BJ (cell line): ENCODE data around the gene SMPD2. TPM values are rescaled to one million over a fixed set of nuclear protein-coding genes. Genes with fewer than 3 reads are reported as not detected.

Experiments used
- CTCF ChIA-PET: fragments of 350-600 bp; formaldehyde crosslinking; extraction: SDS; loops from one replicate; lab custom pipeline; 2021; ENCODE audit warnings: antibody characterized with exemption, inconsistent platforms; lab: Yijun Ruan, JAX
- POLR2A ChIA-PET: fragments of 300-600 bp; sonication (Branson Sonifier 250); formaldehyde crosslinking; extraction: SDS; loops from one replicate; lab custom pipeline; 2021; ENCODE audit warnings: antibody characterized with exemption; lab: Charles Lee
- DNase-seq: peaks from one replicate; pipeline ENCODE4 v3.0.0-alpha.2; 2011; ENCODE audit warnings: low read depth
- H3K27me3 ChIP-seq: 2 replicates; pipeline ENCODE4 v1.6.0; 2011; ENCODE audit warnings: low read length; ENCODE audit not compliant: control insufficient read depth, insufficient read depth
- H3K36me3 ChIP-seq: 2 replicates; pipeline ENCODE4 v1.5.1; 2011; ENCODE audit warnings: low read length; ENCODE audit not compliant: control insufficient read depth, insufficient read depth
- H3K4me3 ChIP-seq: 2 replicates; pipeline ENCODE4 v1.5.1; 2011; ENCODE audit warnings: low read depth, mild to moderate bottlenecking, control low read depth, low read length
- CTCF ChIP-seq: IDR thresholded peaks from 2 replicates; pipeline ENCODE4 v1.5.1; 2011; ENCODE audit warnings: low read depth, mild to moderate bottlenecking, control low read depth, inconsistent platforms, low read length, moderate library complexity; ENCODE audit not compliant: insufficient read depth
- polyA plus RNA-seq: library from polyadenylated mRNA; depleted of rRNA; stranded (reverse); fragments of >200 nt; gene quantifications from 2 replicates; pipeline ENCODE4 v1.2.3, GENCODE V29; 2011

The SMPD2 gene
- polyA plus RNA-seq, 1 experiment: 9.8 TPM

- no peaks in the 10 kb centered on the region for H3K36me3 ChIP-seq
- no peaks in the 10 kb centered on the region; the same call in 1 of the 2 replicates for H3K27me3 ChIP-seq
- POLR2A ChIA-PET: no interaction called here
- CTCF ChIA-PET: no interaction called here
- no peak overlapping the region for H3K4me3 ChIP-seq
- no peak for TF ChIP-seq CTCF
- DNase-seq: no peak
Observed at GRCh38 chr6:109436041-109436440, 4.5 kb upstream of the SMPD2 start.

GRCh38 chr6:109441069-109441816, 719 bp downstream of the SMPD2 start:
- Histone ChIP-seq H3K36me3 (peaks cover 25% of the 10 kb centered on the region), H3K4me3 (peak overlapping the region; percentile 92), H3K27me3 (no peaks in the 10 kb centered on the region)
- ChIA-PET CTCF (interaction anchor here (0.6 to 1.6 kb wide), 8 partner anchors 12 to 649 kb away, joined by 3 to 9 read pairs (median 4); no protein-coding TSS in a partner anchor), POLR2A (interaction anchor here (0.5 to 1.0 kb wide), 3 partner anchors 14 to 347 kb away, joined by 3 to 4 read pairs (median 4); partner anchors contain the start of genes MICAL1 and SESN1)
- no peak for DNase-seq
- peak; percentile 49 for TF ChIP-seq CTCF

- ChIA-PET POLR2A (no interaction called here), CTCF (interaction anchor here (1.4 kb wide), 1 partner anchor 12 kb away, joined by 6 read pairs; no protein-coding TSS in a partner anchor)
- TF ChIP-seq CTCF: no peak
- Histone ChIP-seq H3K36me3 (peaks cover 26% of the 10 kb centered on the region), H3K4me3 (no peak overlapping the region), H3K27me3 (no peaks in the 10 kb centered on the region)
- DNase-seq: no peak
Observed at GRCh38 chr6:109442393-109442924, 1.9 kb downstream of the SMPD2 start.

GRCh38 chr6:109443425-109443950, 3.0 kb downstream of the SMPD2 start:
- Histone ChIP-seq H3K36me3 (peaks cover 28% of the 10 kb centered on the region), H3K4me3 (no peak overlapping the region), H3K27me3 (no peaks in the 10 kb centered on the region)
- no peak for TF ChIP-seq CTCF
- no peak for DNase-seq
- ChIA-PET POLR2A (no interaction called here), CTCF (no interaction called here)

GRCh38 chr6:109445382-109445781, 4.9 kb downstream of the SMPD2 start:
- H3K4me3 ChIP-seq: no peak overlapping the region
- DNase-seq: no peak
- peak; percentile 8; the same call in 1 of the 2 replicates for TF ChIP-seq CTCF
- H3K36me3 ChIP-seq: peaks cover 38% of the 10 kb centered on the region
- CTCF ChIA-PET: interaction anchor here (2.0 kb wide), 1 partner anchor 8 kb away, joined by 7 read pairs; no protein-coding TSS in a partner anchor
- no peaks in the 10 kb centered on the region for H3K27me3 ChIP-seq
- POLR2A ChIA-PET: no interaction called here
